Neural progenitor cell (in vitro differentiated cells): ENCODE results near the gene C15orf39. TPM values are rescaled to one million over a fixed set of nuclear protein-coding genes. Genes with fewer than 3 reads are reported as not detected.

Experiments
- DNase-seq: peaks from one replicate; pipeline ENCODE4 v3.0.0-alpha.2; 2016; ENCODE audit warnings: low spot score
- H2AFZ ChIP-seq: fragments of 200-600 bp; sonication (generic); replicated peaks from 2 replicates; pipeline ENCODE4 v1.6.1; 2016; ENCODE audit warnings: antibody characterized with exemption
- H3F3A ChIP-seq: fragments of 200-600 bp; sonication (generic); 2 replicates; pipeline ENCODE4 v1.6.1; 2016; ENCODE audit warnings: antibody characterized with exemption, low read depth
- H3K27ac ChIP-seq: fragments of 200-600 bp; sonication (generic); 2 replicates; pipeline ENCODE4 v1.5.1; 2016; ENCODE audit warnings: mild to moderate bottlenecking
- H3K27me3 ChIP-seq: fragments of 200-600 bp; sonication (generic); 2 replicates; pipeline ENCODE4 v1.6.1; 2016; ENCODE audit warnings: mild to moderate bottlenecking, moderate library complexity
- H3K36me3 ChIP-seq: fragments of 200-600 bp; sonication (generic); 2 replicates; pipeline ENCODE4 v1.5.1; 2016
- H3K4me1 ChIP-seq: fragments of 200-600 bp; sonication (generic); 2 replicates; pipeline ENCODE4 v1.6.1; 2016; ENCODE audit warnings: mixed run types
- H3K4me2 ChIP-seq: fragments of 200-600 bp; sonication (generic); 2 replicates; pipeline ENCODE4 v1.6.1; 2016
- H3K4me3 ChIP-seq: fragments of 200-600 bp; sonication (generic); 2 replicates; pipeline ENCODE4 v1.5.1; 2016
- H3K79me2 ChIP-seq: fragments of 200-600 bp; sonication (generic); 2 replicates; pipeline ENCODE4 v1.6.1; 2016; ENCODE audit warnings: low read depth
- H3K9ac ChIP-seq: fragments of 200-600 bp; sonication (generic); 2 replicates; pipeline ENCODE4 v1.6.1; 2016
- H3K9me3 ChIP-seq: fragments of 200-600 bp; sonication (generic); 2 replicates; pipeline ENCODE4 v1.5.1; 2016; ENCODE audit warnings: low read depth
- H4K20me1 ChIP-seq: fragments of 200-600 bp; sonication (generic); 2 replicates; pipeline ENCODE4 v1.6.1; 2016; ENCODE audit warnings: low read depth
- H3K27ac Mint-ChIP-seq: 3 replicates; pipeline ENCODE4 v1.8.0; 2021; ENCODE audit warnings: mixed read lengths
- H3K27me3 Mint-ChIP-seq: 2 replicates; pipeline ENCODE4 v1.8.0; 2022; ENCODE audit warnings: low read depth, mild to moderate bottlenecking, inconsistent platforms, moderate library complexity, mixed read lengths; ENCODE audit not compliant: insufficient read depth
- H3K36me3 Mint-ChIP-seq: 3 replicates; pipeline ENCODE4 v1.8.0; 2021; ENCODE audit warnings: mixed read lengths
- H3K4me1 Mint-ChIP-seq: 3 replicates; pipeline ENCODE4 v1.8.0; 2021; ENCODE audit warnings: mixed read lengths
- H3K4me3 Mint-ChIP-seq: 3 replicates; pipeline ENCODE4 v1.8.0; 2021; ENCODE audit warnings: mild to moderate bottlenecking, moderate library complexity, mixed read lengths
- H3K9me3 Mint-ChIP-seq: 3 replicates; pipeline ENCODE4 v1.8.0; 2020; ENCODE audit warnings: mixed read lengths
- CTCF ChIP-seq: fragments of 200-600 bp; sonication (generic); IDR thresholded peaks from 2 replicates; pipeline ENCODE4 v1.5.1; 2017; ENCODE audit warnings: antibody characterized with exemption, mild to moderate bottlenecking
- EZH2 ChIP-seq: fragments of 200-600 bp; sonication (generic); IDR thresholded peaks from 2 replicates; pipeline ENCODE4 v1.6.1; 2017; ENCODE audit warnings: antibody characterized with exemption, mild to moderate bottlenecking, moderate library complexity
- EZH2phosphoT487 ChIP-seq: fragments of 200-600 bp; sonication (generic); IDR thresholded peaks from 2 replicates; pipeline ENCODE4 v1.6.1; 2017; ENCODE audit warnings: antibody characterized with exemption
- total RNA-seq: library from RNA; depleted of rRNA; stranded (reverse); fragments of >200 nt; gene quantifications from 2 replicates; pipeline ENCODE4 v1.2.3, GENCODE V29; 2015; ENCODE audit warnings: low replicate concordance

C15orf39 gene
- total RNA-seq, 1 donor from 2014 or later: 1.2 TPM

- Mint-ChIP-seq H3K4me3 (no peak overlapping the region), H3K27ac (no peak overlapping the region), H3K36me3 (no peaks in the 10 kb centered on the region), H3K4me1 (peaks cover 4% of the 10 kb centered on the region), H3K27me3 (peaks cover 2% of the 10 kb centered on the region), H3K9me3 (no peaks in the 10 kb centered on the region)
- no peak for DNase-seq
- Histone ChIP-seq H3K4me3 (no peak overlapping the region), H3K36me3 (no peaks in the 10 kb centered on the region), H3K9ac (no peak overlapping the region), H3K9me3 (no peaks in the 10 kb centered on the region), H2AFZ (no peak overlapping the region), H3K4me1 (peaks cover 6% of the 10 kb centered on the region), H3K27ac (no peak overlapping the region), H3F3A (no peaks in the 10 kb centered on the region), H3K79me2 (no peaks in the 10 kb centered on the region), H4K20me1 (no peaks in the 10 kb centered on the region), H3K4me2 (no peak overlapping the region), H3K27me3 (no peaks in the 10 kb centered on the region)
- TF ChIP-seq EZH2phosphoT487: no peak
- no peak for TF ChIP-seq EZH2
- TF ChIP-seq CTCF: no peak
These were observed 43.3 kb upstream of the C15orf39 start for GRCh38 chr15:75158402-75158801.

- TF ChIP-seq CTCF (no peak), EZH2 (no peak), EZH2phosphoT487 (no peak)
These were observed 42.4 kb upstream of the C15orf39 start for GRCh38 chr15:75159244-75159643.

GRCh38 chr15:75161106-75161916 lies 40.4 kb upstream of the C15orf39 start:
- Histone ChIP-seq H3K36me3 (no peaks in the 10 kb centered on the region), H3K79me2 (no peaks in the 10 kb centered on the region)
- no peak for DNase-seq

More at GRCh38 chr15:75159244-75159643, 42.4 kb upstream of the C15orf39 start:
- Histone ChIP-seq H3K4me2 (no peak overlapping the region), H3K4me1 (peaks cover 6% of the 10 kb centered on the region), H2AFZ (no peak overlapping the region), H3F3A (no peaks in the 10 kb centered on the region), H3K9ac (no peak overlapping the region), H3K4me3 (no peak overlapping the region), H3K36me3 (no peaks in the 10 kb centered on the region), H3K79me2 (no peaks in the 10 kb centered on the region), H3K27ac (no peak overlapping the region), H4K20me1 (no peaks in the 10 kb centered on the region), H3K27me3 (no peaks in the 10 kb centered on the region), H3K9me3 (no peaks in the 10 kb centered on the region)
- Mint-ChIP-seq H3K36me3 (no peaks in the 10 kb centered on the region), H3K4me1 (no peaks in the 10 kb centered on the region), H3K27me3 (peaks cover 2% of the 10 kb centered on the region), H3K27ac (no peak overlapping the region), H3K9me3 (no peaks in the 10 kb centered on the region), H3K4me3 (no peak overlapping the region)
- DNase-seq: no peak

More at GRCh38 chr15:75161106-75161916, 40.4 kb upstream of the C15orf39 start:
- Mint-ChIP-seq H3K27ac (no peak overlapping the region), H3K4me3 (no peak overlapping the region), H3K27me3 (peaks cover 2% of the 10 kb centered on the region), H3K9me3 (peaks cover 3% of the 10 kb centered on the region), H3K4me1 (no peaks in the 10 kb centered on the region), H3K36me3 (no peaks in the 10 kb centered on the region)
- no peaks in the 10 kb centered on the region for H3K9me3 ChIP-seq
- no peak for TF ChIP-seq CTCF
- TF ChIP-seq EZH2phosphoT487: no peak
- TF ChIP-seq EZH2: no peak
- no peak overlapping the region for H2AFZ ChIP-seq
- peaks cover 6% of the 10 kb centered on the region for H3K4me1 ChIP-seq
- no peaks in the 10 kb centered on the region for H3F3A ChIP-seq
- no peak overlapping the region for H3K4me3 ChIP-seq
- H3K27ac ChIP-seq: no peak overlapping the region
- H3K27me3 ChIP-seq: no peaks in the 10 kb centered on the region
- H3K4me2 ChIP-seq: no peak overlapping the region
- no peak overlapping the region for H3K9ac ChIP-seq
- no peaks in the 10 kb centered on the region for H4K20me1 ChIP-seq
